Measurements from ENCODE around the gene ACTR3. TPM values are rescaled to one million over a fixed set of nuclear protein-coding genes. Genes with fewer than 3 reads are reported as not detected.

Gene ACTR3
- total RNA-seq, 1 experiment from 2014 or later = 169 TPM

DNA sequence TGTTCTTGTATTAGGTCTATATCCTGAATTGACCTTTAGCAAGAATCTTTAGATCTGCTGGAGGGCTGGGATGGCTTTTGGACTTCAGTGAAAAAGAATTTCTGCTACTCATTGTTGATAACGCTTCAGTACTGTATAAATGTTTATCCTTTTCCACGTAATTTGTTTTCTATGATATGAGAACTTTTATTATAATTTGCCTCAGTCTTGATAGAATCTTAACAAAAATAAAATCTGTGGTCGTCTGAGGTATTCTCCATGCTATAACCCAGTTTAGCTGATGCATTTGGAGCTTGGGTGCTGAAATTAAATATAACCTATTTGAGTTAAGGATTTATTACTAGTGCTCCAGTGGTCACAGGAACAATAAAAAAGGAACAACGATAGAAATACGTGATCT lies 71.1 kb downstream of the ACTR3 start:
- CTCF ChIA-PET = no interaction called here
- Mint-ChIP-seq H3K9me3 (no peaks in the 10 kb centered on the region), H3K27me3 (ENCODE audit: low read depth) (no peaks in the 10 kb centered on the region), H3K36me3 (no peaks in the 10 kb centered on the region; the same call in 1 of the 2 replicates), H3K4me1 (no peaks in the 10 kb centered on the region), H3K4me3 (no peak overlapping the region), H3K27ac (no peak overlapping the region)
- DNase-seq (ENCODE audit: low spot score) (no peak), ATAC-seq (no peak)
- TF ChIP-seq ZNF232 (CRISPR knock-in tag; IDR thresholded peaks at IDR 0.05) = no peak
- POLR2A ChIA-PET = no interaction called here

DNA sequence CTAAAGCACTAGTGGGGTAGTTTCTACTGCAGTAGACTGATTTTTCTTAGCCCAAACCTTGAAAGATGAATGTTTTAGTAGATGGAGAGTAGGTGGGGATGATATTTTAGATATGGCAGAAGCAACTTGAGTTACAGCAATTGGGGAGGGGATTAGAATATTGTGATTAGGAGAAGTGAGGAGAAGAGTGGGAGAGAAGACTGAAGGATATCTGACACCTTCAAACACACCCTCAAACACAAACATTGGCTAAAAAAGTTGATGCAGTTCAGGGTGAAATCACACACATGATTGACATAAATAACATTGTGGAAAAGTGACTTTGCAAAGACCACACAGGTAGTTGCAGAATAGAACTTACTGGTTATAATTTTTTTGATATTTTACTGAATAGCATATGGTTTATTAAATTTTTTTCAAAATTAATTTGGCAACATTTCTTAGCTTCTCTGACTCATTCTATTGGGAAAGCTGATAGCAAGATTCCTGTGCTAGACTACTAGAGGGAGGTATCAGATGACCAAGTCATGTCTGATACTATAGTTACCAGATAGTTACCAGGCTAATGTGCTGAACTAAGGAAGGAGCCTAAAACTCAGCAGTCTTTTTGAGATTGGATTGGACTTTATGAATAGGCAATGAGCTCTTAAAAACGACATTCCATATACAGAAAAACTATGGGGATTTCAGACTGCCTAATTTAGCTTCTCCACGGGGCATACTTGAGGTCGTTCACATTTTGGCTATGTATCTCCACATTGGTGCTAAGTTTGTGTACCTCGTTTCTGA lies 73.0 kb downstream of the ACTR3 start:
- no peaks in the 10 kb centered on the region for H3K4me1 Mint-ChIP-seq

DNA sequence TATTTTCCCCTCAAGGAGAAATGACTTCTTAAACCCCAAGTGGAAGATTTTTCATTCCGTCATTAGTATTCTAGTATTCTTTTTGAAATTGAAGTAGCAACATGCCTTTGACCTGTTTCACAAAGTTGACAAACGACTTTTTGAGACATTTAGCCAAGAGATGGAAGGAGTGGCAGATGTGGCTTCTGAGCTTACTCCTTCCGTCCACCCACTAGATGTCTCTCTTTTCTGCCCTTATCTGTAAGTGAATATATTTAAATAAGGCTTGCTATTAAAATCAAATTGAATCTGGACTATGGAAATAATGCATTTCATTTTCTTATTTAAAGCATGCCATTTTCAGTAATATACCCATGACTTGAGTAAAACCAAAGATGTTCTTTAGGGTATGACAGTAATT lies 74.1 kb downstream of the ACTR3 start:
- Mint-ChIP-seq H3K27ac (no peak overlapping the region), H3K4me1 (no peaks in the 10 kb centered on the region), H3K36me3 (no peaks in the 10 kb centered on the region), H3K27me3 (ENCODE audit: low read depth) (no peaks in the 10 kb centered on the region), H3K4me3 (no peak overlapping the region), H3K9me3 (no peaks in the 10 kb centered on the region)
- no peak for ATAC-seq
- ChIA-PET POLR2A (no interaction called here), CTCF (interaction anchor here (1.0 kb wide), 1 partner anchor 587 kb away, joined by 5 read pairs; no protein-coding TSS in a partner anchor)
- TF ChIP-seq GTF2I (CRISPR knock-in tag; conservative IDR thresholded peaks at IDR 0.05) (no peak), SP1 (CRISPR knock-in tag; conservative IDR thresholded peaks at IDR 0.05) (no peak), ELF4 (CRISPR knock-in tag; IDR thresholded peaks at IDR 0.05; ENCODE audit: low read depth) (no peak), IRF2 (CRISPR knock-in tag; IDR thresholded peaks at IDR 0.05; ENCODE audit: borderline replicate concordance, low read depth) (no peak), FOXP1 (CRISPR knock-in tag; IDR thresholded peaks at IDR 0.05; ENCODE audit: borderline replicate concordance) (no peak), CBFB (CRISPR knock-in tag; IDR thresholded peaks at IDR 0.05; ENCODE audit: low read depth) (no peak), SMAD3 (CRISPR knock-in tag; IDR thresholded peaks at IDR 0.05; ENCODE audit: borderline replicate concordance) (no peak), MYBL2 (CRISPR knock-in tag; IDR thresholded peaks at IDR 0.05) (no peak), RORB (CRISPR knock-in tag; IDR thresholded peaks at IDR 0.05) (no peak)
- TF ChIP-seq, protein P1, sequence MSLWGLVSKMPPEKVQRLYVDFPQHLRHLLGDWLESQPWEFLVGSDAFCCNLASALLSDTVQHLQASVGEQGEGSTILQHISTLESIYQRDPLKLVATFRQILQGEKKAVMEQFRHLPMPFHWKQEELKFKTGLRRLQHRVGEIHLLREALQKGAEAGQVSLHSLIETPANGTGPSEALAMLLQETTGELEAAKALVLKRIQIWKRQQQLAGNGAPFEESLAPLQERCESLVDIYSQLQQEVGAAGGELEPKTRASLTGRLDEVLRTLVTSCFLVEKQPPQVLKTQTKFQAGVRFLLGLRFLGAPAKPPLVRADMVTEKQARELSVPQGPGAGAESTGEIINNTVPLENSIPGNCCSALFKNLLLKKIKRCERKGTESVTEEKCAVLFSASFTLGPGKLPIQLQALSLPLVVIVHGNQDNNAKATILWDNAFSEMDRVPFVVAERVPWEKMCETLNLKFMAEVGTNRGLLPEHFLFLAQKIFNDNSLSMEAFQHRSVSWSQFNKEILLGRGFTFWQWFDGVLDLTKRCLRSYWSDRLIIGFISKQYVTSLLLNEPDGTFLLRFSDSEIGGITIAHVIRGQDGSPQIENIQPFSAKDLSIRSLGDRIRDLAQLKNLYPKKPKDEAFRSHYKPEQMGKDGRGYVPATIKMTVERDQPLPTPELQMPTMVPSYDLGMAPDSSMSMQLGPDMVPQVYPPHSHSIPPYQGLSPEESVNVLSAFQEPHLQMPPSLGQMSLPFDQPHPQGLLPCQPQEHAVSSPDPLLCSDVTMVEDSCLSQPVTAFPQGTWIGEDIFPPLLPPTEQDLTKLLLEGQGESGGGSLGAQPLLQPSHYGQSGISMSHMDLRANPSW (CRISPR knock-in tag; conservative IDR thresholded peaks at IDR 0.05; ENCODE audit: low read depth) = no peak
- TF ChIP-seq, protein P2, sequence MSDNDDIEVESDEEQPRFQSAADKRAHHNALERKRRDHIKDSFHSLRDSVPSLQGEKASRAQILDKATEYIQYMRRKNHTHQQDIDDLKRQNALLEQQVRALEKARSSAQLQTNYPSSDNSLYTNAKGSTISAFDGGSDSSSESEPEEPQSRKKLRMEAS (CRISPR knock-in tag; IDR thresholded peaks at IDR 0.05) = no peak
- TF ChIP-seq, protein P3, sequence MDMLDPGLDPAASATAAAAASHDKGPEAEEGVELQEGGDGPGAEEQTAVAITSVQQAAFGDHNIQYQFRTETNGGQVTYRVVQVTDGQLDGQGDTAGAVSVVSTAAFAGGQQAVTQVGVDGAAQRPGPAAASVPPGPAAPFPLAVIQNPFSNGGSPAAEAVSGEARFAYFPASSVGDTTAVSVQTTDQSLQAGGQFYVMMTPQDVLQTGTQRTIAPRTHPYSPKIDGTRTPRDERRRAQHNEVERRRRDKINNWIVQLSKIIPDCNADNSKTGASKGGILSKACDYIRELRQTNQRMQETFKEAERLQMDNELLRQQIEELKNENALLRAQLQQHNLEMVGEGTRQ (CRISPR knock-in tag; IDR thresholded peaks at IDR 0.05) = no peak
- DNase-seq (ENCODE audit: low spot score) = no peak

More for the DNA sequence above, 73.0 kb downstream of the ACTR3 start:
- no peak for DNase-seq (ENCODE audit: low spot score)
- Mint-ChIP-seq H3K9me3 (no peaks in the 10 kb centered on the region), H3K27ac (no peak overlapping the region), H3K4me3 (no peak overlapping the region), H3K27me3 (ENCODE audit: low read depth) (no peaks in the 10 kb centered on the region), H3K36me3 (no peaks in the 10 kb centered on the region)
- POLR2A ChIA-PET = no interaction called here
- ATAC-seq = no peak
- CTCF ChIA-PET = no interaction called here
- TF ChIP-seq, protein P4, sequence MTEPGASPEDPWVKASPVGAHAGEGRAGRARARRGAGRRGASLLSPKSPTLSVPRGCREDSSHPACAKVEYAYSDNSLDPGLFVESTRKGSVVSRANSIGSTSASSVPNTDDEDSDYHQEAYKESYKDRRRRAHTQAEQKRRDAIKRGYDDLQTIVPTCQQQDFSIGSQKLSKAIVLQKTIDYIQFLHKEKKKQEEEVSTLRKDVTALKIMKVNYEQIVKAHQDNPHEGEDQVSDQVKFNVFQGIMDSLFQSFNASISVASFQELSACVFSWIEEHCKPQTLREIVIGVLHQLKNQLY (CRISPR knock-in tag; IDR thresholded peaks at IDR 0.05) = no peak
- TF ChIP-seq, protein P5, sequence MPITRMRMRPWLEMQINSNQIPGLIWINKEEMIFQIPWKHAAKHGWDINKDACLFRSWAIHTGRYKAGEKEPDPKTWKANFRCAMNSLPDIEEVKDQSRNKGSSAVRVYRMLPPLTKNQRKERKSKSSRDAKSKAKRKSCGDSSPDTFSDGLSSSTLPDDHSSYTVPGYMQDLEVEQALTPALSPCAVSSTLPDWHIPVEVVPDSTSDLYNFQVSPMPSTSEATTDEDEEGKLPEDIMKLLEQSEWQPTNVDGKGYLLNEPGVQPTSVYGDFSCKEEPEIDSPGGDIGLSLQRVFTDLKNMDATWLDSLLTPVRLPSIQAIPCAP (CRISPR knock-in tag; IDR thresholded peaks at IDR 0.05) = no peak
- TF ChIP-seq ATF1 (CRISPR knock-in tag; IDR thresholded peaks at IDR 0.05) (no peak), FOXJ3 (CRISPR knock-in tag; IDR thresholded peaks at IDR 0.05; ENCODE audit: borderline replicate concordance) (no peak), CREB1 (CRISPR knock-in tag; IDR thresholded peaks at IDR 0.05) (no peak), ZNF121 (CRISPR knock-in tag; IDR thresholded peaks at IDR 0.05) (no peak), CREM (CRISPR knock-in tag; IDR thresholded peaks at IDR 0.05) (no peak), NR2C2 (CRISPR knock-in tag; IDR thresholded peaks at IDR 0.05) (no peak), GABPB1 (CRISPR knock-in tag; IDR thresholded peaks at IDR 0.05) (no peak), TEAD4 (CRISPR knock-in tag; IDR thresholded peaks at IDR 0.05) (no peak), ZNF317 (CRISPR knock-in tag; IDR thresholded peaks at IDR 0.05; ENCODE audit: borderline replicate concordance, low read depth) (no peak)
- TF ChIP-seq, protein P6, sequence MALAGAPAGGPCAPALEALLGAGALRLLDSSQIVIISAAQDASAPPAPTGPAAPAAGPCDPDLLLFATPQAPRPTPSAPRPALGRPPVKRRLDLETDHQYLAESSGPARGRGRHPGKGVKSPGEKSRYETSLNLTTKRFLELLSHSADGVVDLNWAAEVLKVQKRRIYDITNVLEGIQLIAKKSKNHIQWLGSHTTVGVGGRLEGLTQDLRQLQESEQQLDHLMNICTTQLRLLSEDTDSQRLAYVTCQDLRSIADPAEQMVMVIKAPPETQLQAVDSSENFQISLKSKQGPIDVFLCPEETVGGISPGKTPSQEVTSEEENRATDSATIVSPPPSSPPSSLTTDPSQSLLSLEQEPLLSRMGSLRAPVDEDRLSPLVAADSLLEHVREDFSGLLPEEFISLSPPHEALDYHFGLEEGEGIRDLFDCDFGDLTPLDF (CRISPR knock-in tag; IDR thresholded peaks at IDR 0.05) = no peak

All from WTC11 (cell line).